NCI-H187 treated with DMSO at 0.1 percent for 48 hours (cell line): ENCODE measurements around the gene MAST3.

Experiments used
- DNase-seq: peaks from one replicate; lab custom pipeline; 2025; lab: John Stamatoyannopoulos, UW

Gene MAST3

GRCh38 chr19:18190278-18190677 is 92.7 kb downstream of the MAST3 start:
- no peak for DNase-seq

- DNase-seq: no peak
These were observed 94.1 kb downstream of the MAST3 start for GRCh38 chr19:18191640-18192062.

GRCh38 chr19:18192673-18193387 is 95.3 kb downstream of the MAST3 start, which contains the start of gene MPV17L2:
Gene MPV17L2, plus strand, starts transcription at chr19:18193218. Its CDS starts 64 bp downstream, at chr19:18193282.
- peak; percentile 90 for DNase-seq

- DNase-seq: no peak
These were observed 96.0 kb downstream of the MAST3 start for GRCh38 chr19:18193388-18194180.

GRCh38 chr19:18194181-18194530 is 96.6 kb downstream of the MAST3 start:
- no peak for DNase-seq

GRCh38 chr19:18194554-18195238 is 97.1 kb downstream of the MAST3 start:
- DNase-seq: no peak

GRCh38 chr19:18196511-18196845 is 98.9 kb downstream of the MAST3 start:
- DNase-seq: no peak

GRCh38 chr19:18197306-18197705 is 99.7 kb downstream of the MAST3 start:
- no peak for DNase-seq

- no peak for DNase-seq
These were observed 100.4 kb downstream of the MAST3 start for GRCh38 chr19:18197941-18198340.

GRCh38 chr19:18198374-18198773 is 100.8 kb downstream of the MAST3 start:
- DNase-seq: no peak
